ENCODE results near the gene RNF181. TPM values are rescaled to one million over a fixed set of nuclear protein-coding genes. Genes with fewer than 3 reads are reported as not detected.

Gene RNF181
- total and polyA plus RNA-seq, 2 of the 13 experiments (the other 11 are each of a cell fraction or from before 2014, with no cell fraction given), result 224 to 578 TPM

GRCh38 chr2:85584857-85585780, 10.4 kb upstream of the RNF181 start (continued):
- TF ChIP-seq ZNF776 (CRISPR knock-in tag; IDR thresholded peaks at IDR 0.05), result no peak
- no peak; the same call in none of the 2 replicates for TF ChIP-seq PHF8 (CRISPR knock-in tag; IDR thresholded peaks at IDR 0.05)
- no peak for TF ChIP-seq ZNF770 (CRISPR knock-in tag; IDR thresholded peaks at IDR 0.05)
- peak; percentile 46; the same call in 1 of the 2 replicates for TF ChIP-seq ZNF878 (CRISPR knock-in tag; IDR thresholded peaks at IDR 0.05)
- TF ChIP-seq ATF7 (IDR thresholded peaks at IDR 0.05), result peak; percentile 53; the same call in 1 of the 2 replicates
- no peak for TF ChIP-seq ATF7 (CRISPR knock-in tag; IDR thresholded peaks at IDR 0.05)
- TF ChIP-seq ZNF337 (CRISPR knock-in tag; IDR thresholded peaks at IDR 0.05; ENCODE audit: borderline replicate concordance, low read depth), result peak; percentile 72; the same call in 1 of the 2 replicates
- no peak; the same call in 1 of the 2 replicates for TF ChIP-seq ISX (CRISPR knock-in tag; conservative IDR thresholded peaks at IDR 0.05)
- TF ChIP-seq, protein P1, sequence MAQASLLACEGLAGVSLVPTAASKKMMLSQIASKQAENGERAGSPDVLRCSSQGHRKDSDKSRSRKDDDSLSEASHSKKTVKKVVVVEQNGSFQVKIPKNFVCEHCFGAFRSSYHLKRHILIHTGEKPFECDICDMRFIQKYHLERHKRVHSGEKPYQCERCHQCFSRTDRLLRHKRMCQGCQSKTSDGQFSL (CRISPR knock-in tag; IDR thresholded peaks at IDR 0.05), result no peak
- peak; percentile 41; the same call in 1 of the 2 replicates for TF ChIP-seq KDM2A (CRISPR knock-in tag; IDR thresholded peaks at IDR 0.05; ENCODE audit: borderline replicate concordance, low read depth)
- TF ChIP-seq HNF4A (CRISPR knock-in tag; IDR thresholded peaks at IDR 0.05), result peak; percentile 83
- TF ChIP-seq GLI4 (CRISPR knock-in tag; IDR thresholded peaks at IDR 0.05; ENCODE audit: borderline replicate concordance), result no peak; the same call in 1 of the 2 replicates
- no peak for TF ChIP-seq ZC3H13 (CRISPR knock-in tag; IDR thresholded peaks at IDR 0.05)
- no peak for TF ChIP-seq ZNF550 (CRISPR knock-in tag; IDR thresholded peaks at IDR 0.05; ENCODE audit: borderline replicate concordance)
- 0 out of 2 replicates have a peak, but pooled peaks have one; percentile 33 for TF ChIP-seq SMARCC2 (IDR thresholded peaks at IDR 0.05)
- TF ChIP-seq, protein P2, sequence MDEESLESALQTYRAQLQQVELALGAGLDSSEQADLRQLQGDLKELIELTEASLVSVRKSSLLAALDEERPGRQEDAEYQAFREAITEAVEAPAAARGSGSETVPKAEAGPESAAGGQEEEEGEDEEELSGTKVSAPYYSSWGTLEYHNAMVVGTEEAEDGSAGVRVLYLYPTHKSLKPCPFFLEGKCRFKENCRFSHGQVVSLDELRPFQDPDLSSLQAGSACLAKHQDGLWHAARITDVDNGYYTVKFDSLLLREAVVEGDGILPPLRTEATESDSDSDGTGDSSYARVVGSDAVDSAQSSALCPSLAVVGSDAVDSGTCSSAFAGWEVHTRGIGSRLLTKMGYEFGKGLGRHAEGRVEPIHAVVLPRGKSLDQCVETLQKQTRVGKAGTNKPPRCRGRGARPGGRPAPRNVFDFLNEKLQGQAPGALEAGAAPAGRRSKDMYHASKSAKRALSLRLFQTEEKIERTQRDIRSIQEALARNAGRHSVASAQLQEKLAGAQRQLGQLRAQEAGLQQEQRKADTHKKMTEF (CRISPR knock-in tag; IDR thresholded peaks at IDR 0.05), result peak; percentile 87; the same call in 1 of the 2 replicates
- peak; percentile 82 for TF ChIP-seq PAXIP1 (CRISPR knock-in tag; conservative IDR thresholded peaks at IDR 0.05)
- TF ChIP-seq, protein P3, sequence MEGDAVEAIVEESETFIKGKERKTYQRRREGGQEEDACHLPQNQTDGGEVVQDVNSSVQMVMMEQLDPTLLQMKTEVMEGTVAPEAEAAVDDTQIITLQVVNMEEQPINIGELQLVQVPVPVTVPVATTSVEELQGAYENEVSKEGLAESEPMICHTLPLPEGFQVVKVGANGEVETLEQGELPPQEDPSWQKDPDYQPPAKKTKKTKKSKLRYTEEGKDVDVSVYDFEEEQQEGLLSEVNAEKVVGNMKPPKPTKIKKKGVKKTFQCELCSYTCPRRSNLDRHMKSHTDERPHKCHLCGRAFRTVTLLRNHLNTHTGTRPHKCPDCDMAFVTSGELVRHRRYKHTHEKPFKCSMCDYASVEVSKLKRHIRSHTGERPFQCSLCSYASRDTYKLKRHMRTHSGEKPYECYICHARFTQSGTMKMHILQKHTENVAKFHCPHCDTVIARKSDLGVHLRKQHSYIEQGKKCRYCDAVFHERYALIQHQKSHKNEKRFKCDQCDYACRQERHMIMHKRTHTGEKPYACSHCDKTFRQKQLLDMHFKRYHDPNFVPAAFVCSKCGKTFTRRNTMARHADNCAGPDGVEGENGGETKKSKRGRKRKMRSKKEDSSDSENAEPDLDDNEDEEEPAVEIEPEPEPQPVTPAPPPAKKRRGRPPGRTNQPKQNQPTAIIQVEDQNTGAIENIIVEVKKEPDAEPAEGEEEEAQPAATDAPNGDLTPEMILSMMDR (CRISPR knock-in tag; IDR thresholded peaks at IDR 0.05), result no peak
- TF ChIP-seq NFE2 (CRISPR knock-in tag; IDR thresholded peaks at IDR 0.05), result no peak
- TF ChIP-seq HNRNPUL1 (IDR thresholded peaks at IDR 0.05; ENCODE audit: low read depth, low read length), result no peak
